Caco-2 (cell line): ENCODE data around the gene WFS1. TPM values are rescaled to one million over a fixed set of nuclear protein-coding genes. Genes with fewer than 3 reads are reported as not detected.

Experiments
- BruUV-seq: library from RNA; stranded (reverse); fragments of 400-500 nt; replicated peaks from 2 replicates; lab custom pipeline; 2021; lab: Mats Ljungman, UMichigan
- CTCF ChIA-PET: fragments of 300-600 bp; sonication (Branson Sonifier 250); formaldehyde crosslinking; loops from one replicate; lab custom pipeline; 2022; ENCODE audit warnings: antibody characterized with exemption; lab: Charles Lee
- POLR2A ChIA-PET: fragments of 300-600 bp; sonication (Branson Sonifier 250); formaldehyde crosslinking; loops from one replicate; lab custom pipeline; 2022; ENCODE audit warnings: antibody characterized with exemption; lab: Charles Lee
- DNase-seq, 2 experiments: peaks; one replicate each; pipeline versions ENCODE4 v3.0.0 to v3.0.0-alpha.2; 2020 to 2022
- H3K27me3 ChIP-seq: replicated peaks from 2 replicates; pipeline ENCODE4 v1.6.0; 2011; ENCODE audit warnings: low read length; ENCODE audit not compliant: control insufficient read depth, insufficient read depth
- H3K36me3 ChIP-seq: 2 replicates; pipeline ENCODE4 v1.5.1; 2011; ENCODE audit warnings: low read length; ENCODE audit not compliant: control insufficient read depth, insufficient read depth
- H3K4me1 ChIP-seq: fragments of 250-450 bp; sonication (Bioruptor Pico); 2 replicates; pipeline ENCODE4 v1.5.1; 2020; ENCODE audit warnings: mild to moderate bottlenecking
- H3K4me3 ChIP-seq: 2 replicates; pipeline ENCODE4 v1.5.1; 2011; ENCODE audit warnings: low read depth, mild to moderate bottlenecking, control low read depth, low read length
- H3K9me3 ChIP-seq: fragments of 250-450 bp; sonication (Bioruptor Pico); 2 replicates; pipeline ENCODE4 v1.5.1; 2020; ENCODE audit warnings: mild to moderate bottlenecking, moderate library complexity
- H3K27ac Mint-ChIP-seq: one replicate; pipeline ENCODE4 v1.8.0; 2022; ENCODE audit warnings: mixed read lengths; ENCODE audit not compliant: unreplicated experiment
- H3K27me3 Mint-ChIP-seq: one replicate; pipeline ENCODE4 v1.8.0; 2022; ENCODE audit warnings: mixed read lengths; ENCODE audit not compliant: insufficient read depth, unreplicated experiment
- H3K36me3 Mint-ChIP-seq: one replicate; pipeline ENCODE4 v1.8.0; 2022; ENCODE audit warnings: mild to moderate bottlenecking, mixed read lengths; ENCODE audit not compliant: insufficient read depth, unreplicated experiment
- H3K4me1 Mint-ChIP-seq: one replicate; pipeline ENCODE4 v1.8.0; 2022; ENCODE audit warnings: low read depth, mixed read lengths; ENCODE audit not compliant: unreplicated experiment
- H3K4me3 Mint-ChIP-seq: one replicate; pipeline ENCODE4 v1.8.0; 2022; ENCODE audit warnings: mild to moderate bottlenecking, moderate library complexity, mixed read lengths; ENCODE audit not compliant: unreplicated experiment
- H3K9me3 Mint-ChIP-seq: one replicate; pipeline ENCODE4 v1.8.0; 2022; ENCODE audit warnings: mixed read lengths; ENCODE audit not compliant: unreplicated experiment
- CTCF ChIP-seq, 2 experiments: fragments of 200-600 bp in 1 of 2; IDR thresholded peaks; 1 replicate in 1 of 2; 2 replicates in 1 of 2; pipeline versions ENCODE4 v1.5.1 to v1.8.0; 2011 to 2022; ENCODE audit warnings: antibody characterized with exemption in 1 of 2, control low read depth in 1 of 2, inconsistent platforms in 1 of 2, low read depth in 1 of 2, low read length in 1 of 2, mild to moderate bottlenecking in 1 of 2, moderate library complexity in 1 of 2; ENCODE audit not compliant: insufficient read depth in 1 of 2, severe bottlenecking in 1 of 2, unreplicated experiment in 1 of 2
- intact Hi-C: fragments of 100-400 bp; cut with micrococcal nuclease; formaldehyde crosslinking; loops from one replicate; pipeline ENCODE4 v1.10.0; 2022; ENCODE audit not compliant: unreplicated experiment
- total RNA-seq: library from RNA; stranded (reverse); gene quantifications from 2 replicates; pipeline ENCODE4 v1.2.3, GENCODE V29; 2022

The WFS1 gene
- total RNA-seq, 1 experiment from 2014 or later, result 24.9 TPM

- no peaks in the 10 kb centered on the region for H3K4me1 Mint-ChIP-seq
These were observed 52.6 kb downstream of the WFS1 start for GRCh38 chr4:6322067-6322760.

GRCh38 chr4:6322761-6323566 is 53.3 kb downstream of the WFS1 start:
- H3K27ac Mint-ChIP-seq, result no peak overlapping the region
- BruUV-seq, result no TSS peak
- POLR2A ChIA-PET, result no interaction called here
- no peaks in the 10 kb centered on the region for H3K4me1 Mint-ChIP-seq
- no peaks in the 10 kb centered on the region for H3K27me3 Mint-ChIP-seq
- H3K4me3 ChIP-seq, result no peak overlapping the region
- TF ChIP-seq CTCF (IDR thresholded peaks at IDR 0.05; ENCODE audit: insufficient read depth in 1 of 2, low read depth in 1 of 2, low read length in 1 of 2, severe bottlenecking in 1 of 2, unreplicated experiment in 1 of 2), result no peak
- no peaks in the 10 kb centered on the region for H3K4me1 ChIP-seq
- H3K9me3 ChIP-seq, result no peaks in the 10 kb centered on the region
- H3K4me3 Mint-ChIP-seq, result no peak overlapping the region
- no peaks in the 10 kb centered on the region for H3K27me3 ChIP-seq
- CTCF ChIA-PET, result no interaction called here
- no peaks in the 10 kb centered on the region for H3K9me3 Mint-ChIP-seq
- H3K36me3 Mint-ChIP-seq, result no peaks in the 10 kb centered on the region
- intact Hi-C loops, result loop anchor here (10.0 kb wide), 1 partner anchor 328 kb away; no protein-coding TSS in a partner anchor
- no peak for DNase-seq
- no peaks in the 10 kb centered on the region for H3K36me3 ChIP-seq

More at GRCh38 chr4:6322067-6322760, 52.6 kb downstream of the WFS1 start:
- intact Hi-C loops, result loop anchor here (10.0 kb wide), 1 partner anchor 327 kb away; no protein-coding TSS in a partner anchor
- no peak overlapping the region for H3K27ac Mint-ChIP-seq
- H3K36me3 ChIP-seq, result no peaks in the 10 kb centered on the region
- H3K9me3 Mint-ChIP-seq, result no peaks in the 10 kb centered on the region
- TF ChIP-seq CTCF (IDR thresholded peaks at IDR 0.05; ENCODE audit: insufficient read depth in 1 of 2, low read depth in 1 of 2, low read length in 1 of 2, severe bottlenecking in 1 of 2, unreplicated experiment in 1 of 2), result no peak
- no peaks in the 10 kb centered on the region for H3K27me3 ChIP-seq
- CTCF ChIA-PET, result no interaction called here
- POLR2A ChIA-PET, result no interaction called here
- no peak for DNase-seq
- H3K36me3 Mint-ChIP-seq, result no peaks in the 10 kb centered on the region
- no peaks in the 10 kb centered on the region for H3K4me1 ChIP-seq
- H3K9me3 ChIP-seq, result no peaks in the 10 kb centered on the region
- no TSS peak for BruUV-seq
- H3K4me3 Mint-ChIP-seq, result no peak overlapping the region
- H3K27me3 Mint-ChIP-seq, result peaks cover 3% of the 10 kb centered on the region
- no peak overlapping the region for H3K4me3 ChIP-seq

- Histone ChIP-seq H3K4me1 (no peaks in the 10 kb centered on the region), H3K9me3 (no peaks in the 10 kb centered on the region), H3K27me3 (no peaks in the 10 kb centered on the region), H3K4me3 (no peak overlapping the region), H3K36me3 (no peaks in the 10 kb centered on the region)
- DNase-seq, result no peak
- Mint-ChIP-seq H3K27me3 (peaks cover 6% of the 10 kb centered on the region), H3K4me1 (no peaks in the 10 kb centered on the region), H3K27ac (no peak overlapping the region), H3K36me3 (no peaks in the 10 kb centered on the region), H3K4me3 (no peak overlapping the region), H3K9me3 (no peaks in the 10 kb centered on the region)
- TF ChIP-seq CTCF (IDR thresholded peaks at IDR 0.05; ENCODE audit: insufficient read depth in 1 of 2, low read depth in 1 of 2, low read length in 1 of 2, severe bottlenecking in 1 of 2, unreplicated experiment in 1 of 2), result no peak
- ChIA-PET POLR2A (no interaction called here), CTCF (interaction anchor here (1.0 to 1.5 kb wide), 3 partner anchors 61 to 74 kb away, joined by 4 read pairs; no protein-coding TSS in a partner anchor)
- intact Hi-C loops, result loop anchor here (10.0 kb wide), 1 partner anchor 330 kb away; no protein-coding TSS in a partner anchor
- no TSS peak for BruUV-seq
These were observed 54.9 kb downstream of the WFS1 start for GRCh38 chr4:6324461-6324998.
